ENCODE measurements around the gene BTN2A1.
"Not testable (repeated sequence)": the region's sequence is repeated elsewhere in the genome, so short reads cannot be mapped to it uniquely, and the experiment has no call there.

The BTN2A1 gene

GRCh38 chr6:26493258-26493657, 35.5 kb downstream of the BTN2A1 start:
- DNase-seq (ENCODE audit: low read depth in 2 of 2): no peak

- no peak for DNase-seq (ENCODE audit: low read depth in 2 of 2)
Observed at GRCh38 chr6:26494117-26494516, 36.4 kb downstream of the BTN2A1 start.

- DNase-seq (ENCODE audit: low read depth in 2 of 2): no peak
Observed at GRCh38 chr6:26495281-26495680, 37.5 kb downstream of the BTN2A1 start.

- no peak for DNase-seq (ENCODE audit: low read depth in 2 of 2)
Observed at GRCh38 chr6:26497610-26498009, 39.9 kb downstream of the BTN2A1 start.

- DNase-seq (ENCODE audit: low read depth in 2 of 2): no peak
Observed at GRCh38 chr6:26500102-26500501, 42.3 kb downstream of the BTN2A1 start, which contains the start of gene BTN1A1. BTN1A1 (plus strand) TSS chr6:26500303; CDS start chr6:26501287, 984 bp downstream.

GRCh38 chr6:26501482-26501986, 43.8 kb downstream of the BTN2A1 start:
- DNase-seq (ENCODE audit: low read depth in 2 of 2): peak in 1 of 2 donors; percentile 19

GRCh38 chr6:26502165-26502564, 44.4 kb downstream of the BTN2A1 start:
- no peak for DNase-seq (ENCODE audit: low read depth in 2 of 2)

GRCh38 chr6:26502626-26503025, 44.9 kb downstream of the BTN2A1 start:
- DNase-seq (ENCODE audit: low read depth in 2 of 2): no peak

GRCh38 chr6:26507658-26508057, 49.9 kb downstream of the BTN2A1 start:
- no peak for DNase-seq (ENCODE audit: low read depth in 2 of 2)

GRCh38 chr6:26511033-26511432, 53.3 kb downstream of the BTN2A1 start:
- not testable (repeated sequence) for DNase-seq (ENCODE audit: low read depth in 2 of 2)

- DNase-seq (ENCODE audit: low read depth in 2 of 2): no peak
Observed at GRCh38 chr6:26514984-26515383, 57.2 kb downstream of the BTN2A1 start.

- DNase-seq (ENCODE audit: low read depth in 2 of 2): no peak
Observed at GRCh38 chr6:26516481-26517427, 59.0 kb downstream of the BTN2A1 start.

Data from stimulated activated CD4-positive, alpha-beta T cell treated with anti-CD3 and anti-CD28 coated beads, Interleukin-15, amount 100 ng/mL, for 48 hours (primary cell).